Measurements from ENCODE around the gene AGPAT3. TPM values are rescaled to one million over a fixed set of nuclear protein-coding genes. Genes with fewer than 3 reads are reported as not detected.

AGPAT3 gene
- total and polyA plus RNA-seq, 2 donors (not counting 3 experiments of a cell fraction or from before 2014, with no cell fraction given): 39.9 to 76.7 TPM

GRCh38 chr21:43850728-43851295 is 14.2 kb upstream of the AGPAT3 start:
- dilution Hi-C loops (cut with MboI; ENCODE audit: extremely low pct_ligation_motif_present, low sequenced_read_pairs) (no loop called here), intact Hi-C loops (cut with micrococcal nuclease) (no loop called here)
- Histone ChIP-seq H3K36me3 (ENCODE audit: control insufficient read depth in 2 of 2, extremely low read depth in 1 of 2, insufficient read depth in 2 of 2, low read length in 2 of 2) (no peaks in the 10 kb centered on the region), H3K9me1 (replicated peaks; ENCODE audit: control insufficient read depth, extremely low read depth, insufficient read depth, low read length) (no peaks in the 10 kb centered on the region), H4K20me1 (replicated peaks; ENCODE audit: control insufficient read depth, extremely low read depth, insufficient read depth, low read length) (no peaks in the 10 kb centered on the region), H3K9me3 (replicated peaks; ENCODE audit: control insufficient read depth, insufficient read depth, low read length) (no peaks in the 10 kb centered on the region), H3K4me1 (ENCODE audit: control insufficient read depth, extremely low read depth, insufficient read depth, low read length) (no peaks in the 10 kb centered on the region), H3K4me2 (ENCODE audit: insufficient read depth, low read length) (no peak overlapping the region), H3K4me3 (replicated peaks in 1 of 3; ENCODE audit: insufficient read depth in 1 of 3, low read depth in 1 of 3, low read length in 3 of 3) (no peak overlapping the region), H2AFZ (ENCODE audit: low read depth, low read length) (no peak overlapping the region), H3K9ac (replicated peaks; ENCODE audit: extremely low read depth, insufficient read depth, low read length) (no peak overlapping the region), H3K27me3 (ENCODE audit: control insufficient read depth in 2 of 2, insufficient read depth in 2 of 2, low read length in 2 of 2) (no peaks in the 10 kb centered on the region), H3K79me2 (ENCODE audit: control insufficient read depth, insufficient read depth, low read length) (no peaks in the 10 kb centered on the region), H3K27ac (ENCODE audit: insufficient read depth, low read depth, low read length) (no peak overlapping the region)
- DNase-seq (ENCODE audit: low read depth, low spot score) (no peak), FAIRE-seq (no peak)
- POLR2A ChIA-PET: no interaction called here
- no TSS peak for BruUV-seq (replicated peaks)
- CTCF ChIA-PET: interaction anchor here (1.6 kb wide), 1 partner anchor 124 kb away, joined by 3 read pairs; no protein-coding TSS in a partner anchor
- no peak for TF ChIP-seq GATA2 (IDR thresholded peaks at IDR 0.05; ENCODE audit: insufficient read depth, insufficient read length, low read depth, low read length)
- TF ChIP-seq CTCF (IDR thresholded peaks at IDR 0.05; ENCODE audit: extremely low read depth in 1 of 2, insufficient read depth in 1 of 2, low read depth in 1 of 2, low read length in 2 of 2): no peak
- TF ChIP-seq EZH2 (IDR thresholded peaks at IDR 0.05; ENCODE audit: borderline replicate concordance, low read depth, low read length, severe bottlenecking): no peak
- no peak for TF ChIP-seq JUN (IDR thresholded peaks at IDR 0.05; ENCODE audit: borderline replicate concordance, insufficient read depth, insufficient read length, low read depth)
- no peak for TF ChIP-seq MYC (IDR thresholded peaks at IDR 0.05; ENCODE audit: low read depth, low read length)
- no peak for TF ChIP-seq MAX (IDR thresholded peaks at IDR 0.05; ENCODE audit: insufficient read depth, insufficient read length)
- no peak for TF ChIP-seq POLR2AphosphoS5 (IDR thresholded peaks at IDR 0.05; ENCODE audit: insufficient read depth, low read depth, low read length)
- no peak for TF ChIP-seq FOS (IDR thresholded peaks at IDR 0.05; ENCODE audit: borderline replicate concordance, insufficient read depth, low read length)
- TF ChIP-seq POLR2A (IDR thresholded peaks at IDR 0.05; ENCODE audit: low read depth, low read length): no peak
